Sigmoid colon (tissue), 4 donors: ENCODE measurements around the gene CUL9.

Experiments
- CTCF ChIP-seq, 4 experiments: fragments of 450-650 bp in 3 of 4; fragments of 200-600 bp in 1 of 4; IDR thresholded peaks; one replicate each; pipeline ENCODE4 v1.5.1; 2016 to 2019; ENCODE audit warnings: antibody characterized with exemption in 4 of 4, mild to moderate bottlenecking in 3 of 4, moderate library complexity in 2 of 4
- EP300 ChIP-seq, 4 donors: sonication (generic); formaldehyde crosslinking; IDR thresholded peaks; one replicate each; pipeline ENCODE4 v1.6.1; 2017; ENCODE audit warnings: antibody characterized with exemption in 4 of 4
- POLR2A ChIP-seq, 2 donors: fragments of 450-650 bp; IDR thresholded peaks; one replicate each; pipeline ENCODE4 v1.6.1; 2016; ENCODE audit warnings: antibody characterized with exemption in 2 of 2, mild to moderate bottlenecking in 2 of 2, moderate library complexity in 2 of 2
- POLR2AphosphoS5 ChIP-seq, 4 donors: sonication (generic); formaldehyde crosslinking; IDR thresholded peaks; one replicate each; pipeline ENCODE4 v1.6.1; 2017; ENCODE audit warnings: antibody characterized with exemption in 4 of 4

- TF ChIP-seq CTCF (IDR thresholded peaks at IDR 0.05), result no peak
- TF ChIP-seq POLR2AphosphoS5 (IDR thresholded peaks at IDR 0.05), result no peak
- TF ChIP-seq POLR2A (IDR thresholded peaks at IDR 0.05), result no peak
- TF ChIP-seq EP300 (IDR thresholded peaks at IDR 0.05), result no peak
These were observed 89.3 kb downstream of the CUL9 start for GRCh38 chr6:43271103-43271815.
